CD4-positive, alpha-beta T cell treated with Interleukin-4 for 1 hour (primary cell): ENCODE results near the gene DIRAS2.

Experiments used
- DNase-seq, 2 donors: peaks; one replicate each; pipeline ENCODE4 v3.0.0-alpha.2; 2020 to 2022

DIRAS2 gene

DNA sequence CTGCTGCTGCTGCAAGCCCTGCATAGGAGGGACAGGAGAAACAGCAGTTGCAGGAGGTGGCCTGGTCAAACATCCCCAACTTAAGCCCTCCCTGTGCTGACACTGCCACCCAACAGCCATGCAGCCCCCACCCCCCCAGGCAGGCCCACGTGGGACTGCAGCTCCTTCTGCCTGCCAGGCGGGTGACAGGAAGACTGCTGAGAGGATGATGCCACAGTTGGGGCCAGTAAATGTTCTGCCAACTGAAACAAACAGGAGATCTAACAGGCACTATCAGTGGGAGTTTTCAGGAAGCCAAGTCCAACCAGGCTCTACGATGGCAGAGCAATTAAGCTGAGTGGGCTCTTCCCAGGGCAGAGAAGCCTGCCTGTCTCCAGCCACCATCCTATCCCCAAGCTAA is 31.1 kb downstream of the DIRAS2 start:
- DNase-seq, result no peak

DNA sequence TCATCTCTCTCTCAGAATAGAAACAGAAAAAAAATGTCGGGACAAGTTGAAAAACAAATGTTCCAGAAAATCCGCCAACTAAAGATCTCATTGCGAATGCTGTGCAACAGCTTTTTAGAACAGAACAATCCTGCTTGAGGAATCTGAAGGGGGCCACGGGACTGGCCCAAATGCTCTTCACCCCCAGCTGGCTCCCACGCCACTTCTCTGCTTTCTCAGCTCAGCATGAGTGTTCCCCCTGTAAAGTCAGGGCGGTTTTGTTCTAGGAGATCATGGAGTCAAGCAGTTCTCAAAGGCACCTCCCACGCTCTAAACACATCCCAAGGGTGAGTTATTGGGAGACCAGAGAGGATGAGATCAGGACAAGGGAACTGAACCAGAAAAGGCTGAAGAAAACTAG is 31.5 kb downstream of the DIRAS2 start:
- DNase-seq, result no peak

DNA sequence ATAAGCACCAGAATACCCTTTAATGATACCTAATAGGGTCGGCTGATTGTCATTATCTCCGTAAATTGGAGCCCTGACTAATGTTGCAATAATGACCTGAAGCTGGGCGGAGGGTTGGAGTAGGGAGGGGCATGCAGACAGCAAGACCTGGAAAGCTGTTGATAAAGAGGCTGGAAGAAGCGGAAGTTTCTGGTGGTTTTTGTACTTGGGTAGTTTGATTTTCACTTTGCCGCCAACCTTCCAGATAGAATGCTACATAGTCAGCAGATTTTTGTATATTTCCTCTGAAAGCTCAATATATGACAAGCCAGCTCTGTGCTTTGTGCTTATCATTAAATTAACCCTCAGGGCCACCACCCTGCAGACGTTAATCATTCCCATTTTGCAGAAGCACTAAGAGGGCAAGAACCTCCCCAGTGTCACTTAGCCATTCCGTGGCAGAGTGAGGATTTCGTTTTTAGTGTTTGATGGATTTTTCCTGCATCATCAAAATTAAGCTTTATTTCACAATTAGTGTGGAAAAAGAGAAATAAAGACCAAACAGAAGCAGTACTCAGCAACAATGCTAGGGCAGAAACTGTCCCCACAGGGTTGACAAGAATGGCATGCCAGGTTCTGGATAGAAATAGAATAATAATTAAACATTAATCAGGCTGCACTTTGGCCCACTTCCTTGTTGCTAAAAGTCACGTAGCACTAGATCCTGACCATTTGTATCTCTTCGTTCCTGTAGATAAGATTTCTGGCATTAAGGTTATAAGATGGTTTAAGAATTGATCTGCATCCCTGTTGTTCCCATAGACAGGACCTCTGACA is 34.7 kb downstream of the DIRAS2 start:
- DNase-seq, result no peak

- no peak for DNase-seq
Observed at GRCh38 chr9:90600029-90600428, 42.6 kb downstream of the DIRAS2 start.

DNA sequence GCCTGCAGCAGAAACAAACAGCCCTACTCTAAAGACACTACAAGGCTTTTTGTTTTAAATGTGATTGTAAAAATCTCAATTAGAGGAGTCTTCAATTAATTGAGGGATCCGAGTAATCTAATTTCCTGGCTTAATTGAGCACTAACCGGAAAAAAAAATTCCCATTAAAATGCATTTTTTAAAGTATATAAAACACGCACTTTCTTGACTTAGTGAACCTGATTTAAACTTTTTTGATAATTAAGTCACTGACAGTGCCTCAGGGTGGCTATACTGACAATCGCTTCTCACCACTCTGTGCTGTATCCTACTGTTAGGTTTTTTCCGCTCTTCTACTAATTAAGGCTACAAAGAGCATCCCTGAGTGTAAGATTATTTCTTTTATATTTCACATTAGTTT is 44.4 kb downstream of the DIRAS2 start:
- no peak for DNase-seq

GRCh38 chr9:90593646-90594045 is 49.0 kb downstream of the DIRAS2 start:
- no peak for DNase-seq

- no peak for DNase-seq
Observed at GRCh38 chr9:90580576-90580975, 62.0 kb downstream of the DIRAS2 start.

DNA sequence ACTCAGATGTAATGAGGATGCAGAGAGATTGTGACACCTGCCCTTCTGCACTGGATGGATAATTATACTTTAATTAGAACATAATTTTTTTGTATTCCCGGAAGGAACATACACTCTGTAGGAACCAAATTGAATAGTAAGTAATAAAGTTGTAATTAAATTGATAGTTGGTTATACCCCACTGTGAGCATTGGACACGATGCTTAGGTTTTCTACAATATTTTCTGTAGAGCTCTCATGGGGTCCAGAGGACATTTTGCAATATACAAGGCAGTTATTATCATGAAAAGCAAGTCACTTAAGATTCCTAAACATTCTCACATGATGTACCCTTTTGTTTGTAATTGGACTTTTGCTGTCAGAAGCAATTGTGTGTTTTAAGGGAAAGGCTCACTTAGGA is 63.4 kb downstream of the DIRAS2 start:
- no peak for DNase-seq

- no peak for DNase-seq
Observed at GRCh38 chr9:90578126-90578815, 64.4 kb downstream of the DIRAS2 start.

GRCh38 chr9:90569511-90569910 is 73.1 kb downstream of the DIRAS2 start:
- DNase-seq, result peak in 1 of 2 donors; percentile 3

GRCh38 chr9:90568667-90569066 is 74.0 kb downstream of the DIRAS2 start:
- no peak for DNase-seq

GRCh38 chr9:90562229-90562628 is 80.4 kb downstream of the DIRAS2 start:
- no peak for DNase-seq
